Right kidney (tissue), 1 donor: ENCODE measurements around the gene SCN2A.

Source experiments
- DNase-seq: peaks from one replicate; pipeline ENCODE4 v3.0.0-alpha.2; 2016

The SCN2A gene

GRCh38 chr2:165420231-165420630 is 181.0 kb downstream of the SCN2A start:
- DNase-seq: no peak

- no peak for DNase-seq
Observed at GRCh38 chr2:165423081-165423480, 183.9 kb downstream of the SCN2A start.

GRCh38 chr2:165425556-165425955 is 186.3 kb downstream of the SCN2A start:
- no peak for DNase-seq

- no peak for DNase-seq
Observed at GRCh38 chr2:165427686-165428085, 188.5 kb downstream of the SCN2A start.

- no peak for DNase-seq
Observed at GRCh38 chr2:165428926-165429325, 189.7 kb downstream of the SCN2A start.

- DNase-seq: no peak
Observed at GRCh38 chr2:165431014-165431413, 191.8 kb downstream of the SCN2A start.

GRCh38 chr2:165432234-165432966 is 193.2 kb downstream of the SCN2A start:
- DNase-seq: no peak

- DNase-seq: peak; percentile 16
Observed at GRCh38 chr2:165434865-165435496, 195.8 kb downstream of the SCN2A start.

GRCh38 chr2:165435611-165436010 is 196.4 kb downstream of the SCN2A start:
- DNase-seq: no peak

GRCh38 chr2:165436559-165436958 is 197.3 kb downstream of the SCN2A start:
- DNase-seq: no peak

- DNase-seq: no peak
Observed at GRCh38 chr2:165440367-165440766, 201.2 kb downstream of the SCN2A start.
